SK-N-SH treated with all-trans-retinoic acid at 6 μM for 48 hours (cell line): ENCODE data around the gene ASPN.
"Not testable (repeated sequence)": the region's sequence is repeated elsewhere in the genome, so short reads cannot be mapped to it uniquely, and the experiment has no call there.

Experiments
- ATAC-seq: fragments of 200-7000 bp; cut with Tn5 transposase; 3 replicates; pipeline ENCODE4 v1.9.1; 2020; ENCODE audit warnings: mild to moderate bottlenecking, moderate library complexity
- ARNTL ChIP-seq: fragments of 450-650 bp; formaldehyde crosslinking; IDR thresholded peaks from 2 replicates; pipeline ENCODE4 v1.5.0; 2020; ENCODE audit warnings: low read depth, mild to moderate bottlenecking, moderate library complexity, borderline replicate concordance
- BACH2 ChIP-seq: fragments of 250-450 bp; sonication (Bioruptor Pico); IDR thresholded peaks from 2 replicates; pipeline ENCODE4 v1.9.0; 2021; ENCODE audit warnings: mild to moderate bottlenecking, borderline replicate concordance
- CREB5 ChIP-seq: fragments of 250-450 bp; sonication (Bioruptor Pico); IDR thresholded peaks from 2 replicates; pipeline ENCODE4 v1.5.1; 2020; ENCODE audit warnings: low read depth, mild to moderate bottlenecking, moderate library complexity
- CSDC2 ChIP-seq: fragments of 250-450 bp; sonication (Bioruptor Pico); IDR thresholded peaks from 2 replicates; pipeline ENCODE4 v1.5.0; 2020; ENCODE audit warnings: mild to moderate bottlenecking, moderate library complexity
- CSRNP3 ChIP-seq: fragments of 250-450 bp; sonication (Bioruptor Pico); IDR thresholded peaks from 2 replicates; pipeline ENCODE4 v1.5.1; 2021; ENCODE audit warnings: mild to moderate bottlenecking, moderate library complexity
- ESRRG ChIP-seq: fragments of 250-450 bp; sonication (Bioruptor Pico); IDR thresholded peaks from 2 replicates; pipeline ENCODE4 v1.6.1; 2021; ENCODE audit warnings: mild to moderate bottlenecking
- GLIS3 ChIP-seq: fragments of 250-450 bp; sonication (Bioruptor Pico); IDR thresholded peaks from 2 replicates; pipeline ENCODE4 v1.5.0; 2020; ENCODE audit warnings: mild to moderate bottlenecking, moderate library complexity
- ISL1 ChIP-seq: fragments of 250-450 bp; sonication (Bioruptor Pico); IDR thresholded peaks from 2 replicates; pipeline ENCODE4 v2.1.2; 2022; ENCODE audit warnings: mild to moderate bottlenecking, moderate library complexity
- OSR1 ChIP-seq: fragments of 250-450 bp; sonication (Bioruptor Pico); IDR thresholded peaks from 2 replicates; pipeline ENCODE4 v1.8.0; 2022; ENCODE audit warnings: moderate library complexity, mild to moderate bottlenecking, inconsistent platforms
- PATZ1 ChIP-seq: fragments of 250-450 bp; sonication (Bioruptor Pico); IDR thresholded peaks from 2 replicates; pipeline ENCODE4 v1.8.0; 2020; ENCODE audit warnings: mild to moderate bottlenecking, moderate library complexity, borderline replicate concordance
- POU6F1 ChIP-seq: fragments of 250-450 bp; sonication (Bioruptor Pico); IDR thresholded peaks from 2 replicates; pipeline ENCODE4 v1.8.0; 2021; ENCODE audit warnings: low read depth, mild to moderate bottlenecking, moderate library complexity, borderline replicate concordance
- PPARA ChIP-seq: fragments of 250-450 bp; sonication (Bioruptor Pico); IDR thresholded peaks from 2 replicates; pipeline ENCODE4 v1.5.0; 2020; ENCODE audit warnings: mild to moderate bottlenecking, borderline replicate concordance
- RARB ChIP-seq: fragments of 250-450 bp; sonication (Bioruptor Pico); IDR thresholded peaks from 2 replicates; pipeline ENCODE4 v1.8.0; 2021; ENCODE audit warnings: mild to moderate bottlenecking, moderate library complexity
- SNAI2 ChIP-seq: fragments of 250-450 bp; sonication (Bioruptor Pico); IDR thresholded peaks from 2 replicates; pipeline ENCODE4 v1.5.0; 2020; ENCODE audit warnings: mild to moderate bottlenecking, moderate library complexity
- TCF4 ChIP-seq: fragments of 250-450 bp; sonication (Bioruptor Pico); IDR thresholded peaks from 2 replicates; pipeline ENCODE4 v1.8.0; 2021; ENCODE audit warnings: mild to moderate bottlenecking, moderate library complexity, borderline replicate concordance
- TOX ChIP-seq: fragments of 250-450 bp; sonication (Bioruptor Pico); IDR thresholded peaks from 2 replicates; pipeline ENCODE4 v1.8.0; 2021; ENCODE audit warnings: mild to moderate bottlenecking, moderate library complexity, borderline replicate concordance
- ZC3H10 ChIP-seq: fragments of 250-450 bp; sonication (Bioruptor Pico); IDR thresholded peaks from 2 replicates; pipeline ENCODE4 v1.5.1; 2021; ENCODE audit warnings: mild to moderate bottlenecking, moderate library complexity
- ZFP3 ChIP-seq: fragments of 250-450 bp; sonication (Bioruptor Pico); IDR thresholded peaks from 2 replicates; pipeline ENCODE4 v1.5.0; 2020; ENCODE audit warnings: mild to moderate bottlenecking, moderate library complexity
- ZFP30 ChIP-seq: fragments of 450-650 bp; formaldehyde crosslinking; IDR thresholded peaks from 2 replicates; pipeline ENCODE4 v1.5.0; 2022; ENCODE audit warnings: mild to moderate bottlenecking, moderate library complexity
- ZNF565 ChIP-seq: fragments of 450-650 bp; formaldehyde crosslinking; conservative IDR thresholded peaks from 2 replicates; pipeline ENCODE4 v1.5.0; 2020; ENCODE audit warnings: low read depth, mild to moderate bottlenecking, moderate library complexity
- ZNF70 ChIP-seq: fragments of 450-650 bp; formaldehyde crosslinking; IDR thresholded peaks from 2 replicates; pipeline ENCODE4 v1.5.0; 2020; ENCODE audit warnings: mild to moderate bottlenecking, moderate library complexity
- ZNF8 ChIP-seq: fragments of 450-650 bp; formaldehyde crosslinking; IDR thresholded peaks from 2 replicates; pipeline ENCODE4 v1.5.0; 2020; ENCODE audit warnings: mild to moderate bottlenecking, moderate library complexity

ASPN gene

GRCh38 chr9:92422611-92423338, 59.5 kb downstream of the ASPN start (continued):
- TF ChIP-seq POU6F1 (CRISPR knock-in tag) (no peak), TOX (CRISPR knock-in tag) (no peak), ZC3H10 (CRISPR knock-in tag) (no peak), ZFP3 (CRISPR knock-in tag) (no peak)

GRCh38 chr9:92414566-92414965, 67.7 kb downstream of the ASPN start:
- TF ChIP-seq SNAI2, result no peak
- no peak for TF ChIP-seq CSDC2 (CRISPR knock-in tag)
- TF ChIP-seq POU6F1 (CRISPR knock-in tag), result no peak
- no peak for TF ChIP-seq ISL1 (CRISPR knock-in tag)
- no peak for TF ChIP-seq OSR1
- TF ChIP-seq ZFP30 (CRISPR knock-in tag), result no peak
- no peak for TF ChIP-seq ZFP3 (CRISPR knock-in tag)
- no peak for TF ChIP-seq RARB (CRISPR knock-in tag)
- no peak for TF ChIP-seq ZNF70 (CRISPR knock-in tag)
- no peak for TF ChIP-seq ESRRG (CRISPR knock-in tag)
- no peak for TF ChIP-seq ZNF8
- TF ChIP-seq PATZ1 (CRISPR knock-in tag), result no peak
- TF ChIP-seq BACH2 (CRISPR knock-in tag), result no peak
- TF ChIP-seq CREB5 (CRISPR knock-in tag), result no peak
- no peak for TF ChIP-seq ZNF565 (CRISPR knock-in tag)
- no peak for TF ChIP-seq TCF4
- no peak for TF ChIP-seq GLIS3 (CRISPR knock-in tag)
- ATAC-seq, result no peak

GRCh38 chr9:92411157-92411556, 71.1 kb downstream of the ASPN start:
- not testable (repeated sequence) for ATAC-seq

- TF ChIP-seq POU6F1 (CRISPR knock-in tag) (no peak), CREB5 (CRISPR knock-in tag) (no peak), ESRRG (CRISPR knock-in tag) (no peak), ZC3H10 (CRISPR knock-in tag) (no peak), GLIS3 (CRISPR knock-in tag) (no peak), CSRNP3 (CRISPR knock-in tag) (no peak), SNAI2 (no peak), ISL1 (CRISPR knock-in tag) (no peak), ZNF70 (CRISPR knock-in tag) (no peak), BACH2 (CRISPR knock-in tag) (no peak), CSDC2 (CRISPR knock-in tag) (no peak), ARNTL (no peak), TCF4 (no peak), ZFP3 (CRISPR knock-in tag) (no peak), PPARA (CRISPR knock-in tag) (no peak), ZFP30 (CRISPR knock-in tag) (no peak)
- no peak for ATAC-seq
Measured at GRCh38 chr9:92408747-92409478, 73.4 kb downstream of the ASPN start.
